GM21367 (cell line): ENCODE results near the gene PLK5.
"Not testable (repeated sequence)": the region's sequence is repeated elsewhere in the genome, so short reads cannot be mapped to it uniquely, and the experiment has no call there.

ENCODE experiments used
- ATAC-seq: cut with Tn5 transposase; IDR thresholded peaks from one replicate; pipeline ENCODE4 v1.9.1; 2021; ENCODE audit not compliant: unreplicated experiment

PLK5 gene

GRCh38 chr19:1507763-1508506 is 15.9 kb upstream of the PLK5 start:
- ATAC-seq, result no peak

- ATAC-seq, result no peak
Observed at GRCh38 chr19:1508507-1508856, 15.4 kb upstream of the PLK5 start.

- ATAC-seq, result no peak
Observed at GRCh38 chr19:1509602-1510441, 14.1 kb upstream of the PLK5 start.

- ATAC-seq, result no peak
Observed at GRCh38 chr19:1510442-1510806, 13.5 kb upstream of the PLK5 start.

GRCh38 chr19:1510807-1511206 is 13.1 kb upstream of the PLK5 start:
- ATAC-seq, result no peak

- no peak for ATAC-seq
Observed at GRCh38 chr19:1511318-1512317, 12.3 kb upstream of the PLK5 start.

GRCh38 chr19:1512671-1513498 is 11.0 kb upstream of the PLK5 start, which contains the start of gene ADAMTSL5:
TSS of gene ADAMTSL5 (minus strand) at chr19:1513019. CDS start at chr19:1510943, 2,076 bp downstream.
- no peak for ATAC-seq

- no peak for ATAC-seq
Observed at GRCh38 chr19:1513499-1514294, 10.2 kb upstream of the PLK5 start.

- no peak for ATAC-seq
Observed at GRCh38 chr19:1514295-1514661, 9.6 kb upstream of the PLK5 start.

GRCh38 chr19:1514986-1515721 is 8.7 kb upstream of the PLK5 start:
- ATAC-seq, result no peak

- ATAC-seq, result no peak
Observed at GRCh38 chr19:1516395-1516753, 7.5 kb upstream of the PLK5 start.

- no peak for ATAC-seq
Observed at GRCh38 chr19:1518471-1518870, 5.4 kb upstream of the PLK5 start.

GRCh38 chr19:1519802-1520201 is 4.1 kb upstream of the PLK5 start:
- not testable (repeated sequence) for ATAC-seq

- no peak for ATAC-seq
Observed at GRCh38 chr19:1520203-1520780, 3.6 kb upstream of the PLK5 start.

- ATAC-seq, result no peak
Observed at GRCh38 chr19:1521636-1522035, 2.2 kb upstream of the PLK5 start.

- no peak for ATAC-seq
Observed at GRCh38 chr19:1522061-1522460, 1.8 kb upstream of the PLK5 start.

GRCh38 chr19:1522838-1523237 is 1.0 kb upstream of the PLK5 start:
- ATAC-seq, result no peak

- ATAC-seq, result no peak
Observed at GRCh38 chr19:1524287-1524971, 552 bp downstream of the PLK5 start.
